Limb (tissue), 2 donors: ENCODE results near the gene BLCAP.

Source experiments
- DNase-seq, 2 donors: peaks; one replicate each; pipeline ENCODE4 v3.0.0-alpha.2; 2016; ENCODE audit errors: extremely low spot score in 2 of 2

BLCAP gene

GRCh38 chr20:37529968-37530600 is 2.4 kb upstream of the BLCAP start:
- DNase-seq: no peak

GRCh38 chr20:37529214-37529967 is 1.7 kb upstream of the BLCAP start:
- no peak for DNase-seq

GRCh38 chr20:37528446-37529213 is 954 bp upstream of the BLCAP start:
- DNase-seq: no peak

- DNase-seq: no peak
Measured at GRCh38 chr20:37526839-37527637, 638 bp downstream of the BLCAP start.

- no peak for DNase-seq
Measured at GRCh38 chr20:37526238-37526838, 1.3 kb downstream of the BLCAP start.

GRCh38 chr20:37525810-37526209 is 1.9 kb downstream of the BLCAP start:
- no peak for DNase-seq

- no peak for DNase-seq
Measured at GRCh38 chr20:37524859-37525708, 2.6 kb downstream of the BLCAP start.

GRCh38 chr20:37523911-37524700 is 3.6 kb downstream of the BLCAP start:
- DNase-seq: peak in 1 of 2 donors; percentile 53

- no peak for DNase-seq
Measured at GRCh38 chr20:37523012-37523391, 4.7 kb downstream of the BLCAP start.

GRCh38 chr20:37522260-37523011 is 5.2 kb downstream of the BLCAP start:
- peak; percentile 55 to 71 for DNase-seq

GRCh38 chr20:37521061-37521771 is 6.5 kb downstream of the BLCAP start, which contains the start of gene NNAT:
Gene NNAT (plus strand): TSS chr20:37521250. CDS start chr20:37521332, 82 bp downstream.
- DNase-seq: peak in 1 of 2 donors; percentile 87

- DNase-seq: no peak
Measured at GRCh38 chr20:37520419-37520955, 7.2 kb downstream of the BLCAP start.

GRCh38 chr20:37519508-37520418 is 7.9 kb downstream of the BLCAP start:
- DNase-seq: peak in 1 of 2 donors; percentile 60

GRCh38 chr20:37518606-37519507 is 8.8 kb downstream of the BLCAP start:
- DNase-seq: peak in 1 of 2 donors; percentile 52

GRCh38 chr20:37518059-37518458 is 9.6 kb downstream of the BLCAP start:
- peak in 1 of 2 donors; percentile 27 for DNase-seq
